HG02943 (cell line): ENCODE measurements around the gene ILF3.
"Not testable (repeated sequence)": the region's sequence is repeated elsewhere in the genome, so short reads cannot be mapped to it uniquely, and the experiment has no call there.

Source experiments
- ATAC-seq: cut with Tn5 transposase; IDR thresholded peaks from one replicate; pipeline ENCODE4 v1.9.1; 2021; ENCODE audit warnings: mild to moderate bottlenecking, low read depth, moderate library complexity; ENCODE audit not compliant: unreplicated experiment

The ILF3 gene

GRCh38 chr19:10641248-10641647 is 12.9 kb upstream of the ILF3 start:
- no peak for ATAC-seq

- no peak for ATAC-seq
Measured at GRCh38 chr19:10642473-10643171, 11.5 kb upstream of the ILF3 start.

GRCh38 chr19:10643172-10643967 is 10.8 kb upstream of the ILF3 start:
- ATAC-seq = no peak

DNA sequence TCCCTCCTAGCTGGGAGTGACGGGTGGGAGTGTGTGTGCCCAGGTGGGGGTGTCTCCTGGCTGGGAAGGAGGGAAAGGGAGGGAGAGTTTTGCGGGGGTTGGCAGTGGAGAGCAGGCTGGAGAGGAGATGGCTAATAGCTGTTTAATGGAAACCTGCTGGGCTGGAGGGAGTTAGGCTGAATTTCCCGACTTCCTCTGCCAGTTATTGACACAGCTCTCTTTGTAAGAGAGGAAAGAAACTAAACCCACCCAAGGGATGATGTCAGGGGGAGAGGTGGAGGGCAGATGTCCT is 10.2 kb upstream of the ILF3 start:
- no peak for ATAC-seq

DNA sequence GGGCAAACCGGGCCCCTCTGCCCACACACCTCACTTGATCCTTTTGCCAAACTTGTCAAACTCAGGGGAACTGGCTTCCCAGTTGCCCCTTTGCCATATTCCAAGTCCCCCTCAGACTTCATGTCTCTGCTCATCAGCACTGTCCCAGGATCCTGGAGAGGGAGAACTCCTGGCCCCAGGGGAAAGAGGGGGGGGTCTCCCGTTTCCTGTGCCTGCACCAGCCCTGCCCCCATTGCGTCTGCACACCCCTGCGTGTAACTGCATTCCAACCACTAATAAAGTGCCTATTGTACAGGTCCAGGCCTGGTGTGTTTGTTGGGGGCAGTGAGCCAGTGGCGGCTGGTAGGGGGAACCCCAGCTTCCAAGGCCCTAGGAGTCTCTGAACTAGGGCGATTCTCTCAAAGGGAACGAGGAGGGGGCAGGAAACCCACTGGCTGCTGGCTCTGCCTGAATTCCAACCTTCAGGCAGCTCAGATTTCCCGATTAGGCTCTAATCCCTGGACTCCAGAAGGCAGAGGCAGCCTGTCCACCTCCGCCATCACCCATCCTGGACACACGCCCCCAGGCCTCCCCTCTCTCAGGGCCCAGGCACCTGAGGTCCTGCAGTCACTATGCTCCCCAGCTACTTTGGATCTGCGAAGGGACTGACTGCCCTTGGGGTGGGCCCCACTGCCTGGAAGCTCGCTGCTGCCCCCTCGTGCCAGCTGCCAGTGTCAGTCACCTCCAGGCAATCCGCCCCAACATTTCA is 9.7 kb upstream of the ILF3 start:
- ATAC-seq = no peak

GRCh38 chr19:10646456-10647159 is 7.5 kb upstream of the ILF3 start:
- ATAC-seq = no peak

DNA sequence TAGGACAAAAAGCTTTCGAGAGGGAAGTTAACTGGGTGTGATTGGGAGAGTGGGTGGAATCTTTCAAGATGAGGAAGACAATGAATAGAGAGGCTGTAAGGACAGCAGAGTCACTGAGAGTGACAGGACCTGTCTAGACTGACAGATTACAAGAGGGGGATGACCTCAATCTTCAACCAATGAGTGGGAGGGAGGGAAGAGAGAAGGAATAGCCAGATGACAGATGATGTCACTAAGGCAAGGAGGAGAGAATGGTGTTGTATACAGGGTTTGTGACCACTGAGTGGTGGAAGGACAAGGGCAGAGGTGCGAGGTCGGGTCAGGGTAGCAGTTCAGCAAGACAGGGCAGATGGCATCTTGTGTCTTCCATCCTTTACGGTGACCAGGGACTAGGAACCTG is 5.8 kb upstream of the ILF3 start:
- no peak for ATAC-seq

GRCh38 chr19:10651851-10652250 is 2.3 kb upstream of the ILF3 start:
- no peak for ATAC-seq

- no peak for ATAC-seq
Measured at GRCh38 chr19:10653482-10653731, 739 bp upstream of the ILF3 start.

GRCh38 chr19:10654610-10655456 is 687 bp downstream of the ILF3 start:
- ATAC-seq = peak; percentile 10

DNA sequence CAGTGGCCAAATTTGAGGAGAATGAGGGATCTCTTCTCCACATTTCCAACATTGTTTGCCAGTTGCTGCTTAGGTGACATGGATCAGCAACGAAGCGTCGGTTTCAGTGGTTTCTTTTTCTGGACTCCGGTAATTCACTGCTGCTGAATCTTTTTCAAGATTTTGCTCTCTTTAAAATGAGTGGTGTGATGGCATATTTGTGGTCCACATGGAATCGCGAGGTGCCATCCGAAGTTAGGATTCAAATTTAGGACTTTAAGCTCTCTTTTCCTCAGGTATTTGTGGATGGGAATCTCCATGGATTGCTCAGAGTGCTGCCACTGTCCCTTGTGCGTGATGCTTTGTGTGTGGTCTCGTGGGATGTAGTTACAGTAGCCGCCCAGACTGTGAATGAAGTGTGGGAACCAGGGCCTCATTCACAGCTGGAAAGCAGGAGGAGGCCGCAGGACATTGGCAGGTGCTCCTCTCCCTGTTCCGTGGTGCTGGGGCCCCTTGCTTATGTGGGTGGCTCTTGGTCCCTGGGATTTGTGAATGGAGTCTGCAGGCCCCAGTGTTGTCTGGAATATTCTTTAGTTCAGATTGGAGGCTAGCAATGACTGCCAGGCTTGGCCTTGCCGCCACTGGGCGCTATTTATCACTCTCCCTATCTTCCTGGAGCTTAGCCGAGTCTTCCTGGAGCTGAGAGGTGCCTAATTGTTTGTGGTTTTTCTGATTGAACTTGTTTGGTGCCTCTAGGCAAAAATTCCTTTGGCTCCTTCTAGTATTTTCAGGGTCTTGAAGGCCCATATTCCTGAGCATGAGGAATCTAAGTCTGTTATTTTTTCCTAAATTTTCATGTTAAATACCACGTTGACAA is 1.5 kb downstream of the ILF3 start:
- ATAC-seq = no peak

DNA sequence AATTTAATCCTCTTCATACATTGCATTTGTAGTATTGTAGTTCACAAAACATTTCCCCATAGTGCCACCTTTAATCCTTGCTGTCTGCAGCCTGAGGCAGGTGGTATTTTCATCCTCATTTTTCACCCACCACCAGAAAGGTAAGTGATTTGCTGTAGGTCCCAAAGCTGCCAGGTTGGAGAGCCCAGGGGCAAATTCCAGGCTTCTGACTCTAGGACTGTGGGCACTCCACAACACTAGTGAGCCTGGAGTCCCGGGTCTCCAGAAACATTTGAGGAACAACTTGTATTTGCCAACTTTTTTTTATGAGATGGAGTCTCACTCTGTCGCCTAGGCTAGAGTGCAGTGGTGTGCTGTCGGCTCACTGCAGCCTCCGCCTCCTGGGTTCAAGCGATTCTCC is 6.2 kb downstream of the ILF3 start:
- ATAC-seq = no peak

GRCh38 chr19:10661946-10662345 is 7.8 kb downstream of the ILF3 start:
- no peak for ATAC-seq

DNA sequence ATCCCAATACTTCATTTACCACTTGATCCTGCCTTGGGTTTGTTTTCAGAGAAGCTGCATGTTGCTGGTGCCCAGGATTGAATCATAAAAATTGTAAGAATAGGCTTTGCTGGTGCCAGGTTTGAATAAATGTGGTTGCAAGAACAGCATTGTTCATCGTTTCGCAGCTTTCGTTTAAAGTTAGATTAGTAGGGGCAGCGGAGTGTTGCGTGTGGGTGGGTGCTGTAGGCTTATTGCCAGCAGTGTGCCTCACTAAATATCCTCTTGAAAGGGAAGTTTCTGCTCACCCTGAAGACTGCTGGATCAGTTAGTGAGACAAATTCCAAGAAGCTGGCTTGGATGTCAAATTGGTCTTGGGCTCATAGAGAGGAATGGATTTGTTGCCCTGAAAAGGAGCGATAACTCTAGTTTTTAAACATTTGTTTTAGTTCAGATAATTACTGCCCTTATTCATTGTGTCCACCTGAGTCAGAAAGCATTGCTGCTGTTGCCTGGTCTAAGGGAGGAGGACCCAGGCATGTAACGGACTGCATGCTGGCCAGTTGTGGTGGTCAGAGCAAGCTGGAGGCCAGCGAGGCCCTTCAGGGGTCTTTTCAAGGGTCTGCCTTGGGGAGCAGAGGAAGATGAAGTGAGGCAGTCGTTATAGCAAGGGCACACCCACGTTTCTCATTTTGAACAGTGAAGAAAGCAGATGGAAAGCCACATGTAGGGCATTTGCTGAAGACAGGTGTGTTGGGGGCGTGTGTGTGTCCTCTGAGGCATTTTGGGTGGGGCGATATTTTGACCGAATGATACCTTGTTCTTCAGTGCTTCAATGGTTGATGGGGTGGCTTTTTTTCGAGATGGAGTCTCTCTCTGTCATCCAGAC is 8.5 kb downstream of the ILF3 start:
- no peak for ATAC-seq

GRCh38 chr19:10663252-10663563 is 9.1 kb downstream of the ILF3 start:
- ATAC-seq = not testable (repeated sequence)

DNA sequence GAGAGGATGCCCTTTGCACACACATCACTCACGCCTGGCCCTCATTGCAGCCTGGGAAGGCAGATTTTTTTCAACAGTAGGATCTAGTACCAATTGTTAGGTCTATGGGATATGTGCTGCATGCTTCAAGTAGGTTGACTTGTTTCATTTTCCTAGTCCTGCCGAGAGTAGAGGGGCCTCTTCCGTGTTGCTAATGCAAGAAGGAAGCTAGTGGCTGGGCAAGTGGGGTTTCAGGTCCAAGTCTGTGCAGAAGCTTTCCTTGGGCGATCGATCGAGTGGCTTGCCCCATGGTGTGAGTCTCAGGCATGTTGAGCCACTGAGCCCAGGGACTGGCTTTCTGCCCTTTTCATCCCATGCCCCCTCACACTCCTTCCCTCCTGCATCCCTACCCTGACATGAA is 13.7 kb downstream of the ILF3 start:
- no peak for ATAC-seq

GRCh38 chr19:10669246-10669645 is 15.1 kb downstream of the ILF3 start:
- no peak for ATAC-seq

DNA sequence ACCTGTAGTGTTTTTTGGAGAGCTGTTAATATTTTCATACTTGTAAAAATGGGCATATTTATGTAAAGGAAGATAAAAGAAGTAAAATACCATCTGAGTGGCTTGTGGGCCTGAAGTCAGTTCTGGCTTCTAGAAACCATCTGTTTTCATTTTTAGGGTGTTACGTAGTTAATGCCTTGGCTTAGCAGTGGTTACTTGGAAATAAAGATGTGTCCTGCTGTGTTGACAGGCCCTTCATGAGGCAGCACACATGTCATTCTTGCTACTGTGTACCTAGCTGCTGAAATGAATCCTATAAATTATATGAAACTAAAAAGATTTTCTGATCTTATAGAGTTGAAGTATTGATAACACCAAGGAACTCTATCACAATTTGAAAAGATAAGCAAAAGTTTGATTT is 16.0 kb downstream of the ILF3 start:
- no peak for ATAC-seq
